Measurements from ENCODE around the gene LAPTM4A. TPM values are rescaled to one million over a fixed set of nuclear protein-coding genes. Genes with fewer than 3 reads are reported as not detected.
A peak's percentile ranks its signal among the peaks of the same experiment; 100 is the strongest.

Gene LAPTM4A
- total RNA-seq, 1 donor: 249 TPM

- Histone ChIP-seq H2AFZ (ENCODE audit: low read length) (peak overlapping the region; percentile 11), H3K4me2 (ENCODE audit: insufficient read depth, low read length) (peak overlapping the region; percentile 67), H3K79me2 (ENCODE audit: insufficient read depth, low read length) (no peaks in the 10 kb centered on the region), H4K20me1 (ENCODE audit: insufficient read depth, low read length) (no peaks in the 10 kb centered on the region), H3K36me3 (ENCODE audit: insufficient read depth, low read length) (no peaks in the 10 kb centered on the region), H3K27me3 (ENCODE audit: insufficient read depth, low read length) (no peaks in the 10 kb centered on the region), H3K4me1 (ENCODE audit: insufficient read depth, low read length) (peaks cover 34% of the 10 kb centered on the region), H3K27ac (ENCODE audit: low read depth, low read length) (peak overlapping the region; percentile 91), H3K4me3 (ENCODE audit: insufficient read depth, low read length) (peak overlapping the region; percentile 18), H3K9me3 (ENCODE audit: low read depth, low read length) (peaks cover 2% of the 10 kb centered on the region)
- DNase-seq (ENCODE audit: insufficient read length, low spot score, missing footprints): peak; percentile 60
- peak; percentile 15 for TF ChIP-seq CTCF (IDR thresholded peaks at IDR 0.05; ENCODE audit: extremely low read depth, low read depth, low read length)
These were observed 11.5 kb upstream of the LAPTM4A start for GRCh38 chr2:20062615-20063545.

GRCh38 chr2:20061940-20062339 lies 10.5 kb upstream of the LAPTM4A start:
- Histone ChIP-seq H3K36me3 (ENCODE audit: insufficient read depth, low read length) (no peaks in the 10 kb centered on the region), H3K4me1 (ENCODE audit: insufficient read depth, low read length) (peaks cover 30% of the 10 kb centered on the region), H2AFZ (ENCODE audit: low read length) (peak overlapping the region; percentile 58), H3K4me2 (ENCODE audit: insufficient read depth, low read length) (peak overlapping the region; percentile 67), H3K27me3 (ENCODE audit: insufficient read depth, low read length) (no peaks in the 10 kb centered on the region), H3K9me3 (ENCODE audit: low read depth, low read length) (no peaks in the 10 kb centered on the region), H3K79me2 (ENCODE audit: insufficient read depth, low read length) (no peaks in the 10 kb centered on the region), H4K20me1 (ENCODE audit: insufficient read depth, low read length) (no peaks in the 10 kb centered on the region), H3K27ac (ENCODE audit: low read depth, low read length) (peak overlapping the region; percentile 91), H3K4me3 (ENCODE audit: insufficient read depth, low read length) (peak overlapping the region; percentile 2)
- no peak for TF ChIP-seq CTCF (IDR thresholded peaks at IDR 0.05; ENCODE audit: extremely low read depth, low read depth, low read length)
- DNase-seq (ENCODE audit: insufficient read length, low spot score, missing footprints): no peak

GRCh38 chr2:20061476-20061875 lies 10.0 kb upstream of the LAPTM4A start:
- TF ChIP-seq CTCF (IDR thresholded peaks at IDR 0.05; ENCODE audit: extremely low read depth, low read depth, low read length): no peak
- H3K27ac ChIP-seq (ENCODE audit: low read depth, low read length): peak overlapping the region; percentile 91
- DNase-seq (ENCODE audit: insufficient read length, low spot score, missing footprints): no peak
- H3K4me3 ChIP-seq (ENCODE audit: insufficient read depth, low read length): peak overlapping the region; percentile 2
- H3K27me3 ChIP-seq (ENCODE audit: insufficient read depth, low read length): no peaks in the 10 kb centered on the region
- H3K36me3 ChIP-seq (ENCODE audit: insufficient read depth, low read length): no peaks in the 10 kb centered on the region
- H3K9me3 ChIP-seq (ENCODE audit: low read depth, low read length): no peaks in the 10 kb centered on the region
- H3K4me1 ChIP-seq (ENCODE audit: insufficient read depth, low read length): peaks cover 28% of the 10 kb centered on the region
- peak overlapping the region; percentile 67 for H3K4me2 ChIP-seq (ENCODE audit: insufficient read depth, low read length)
- no peaks in the 10 kb centered on the region for H4K20me1 ChIP-seq (ENCODE audit: insufficient read depth, low read length)
- peak overlapping the region; percentile 47 for H2AFZ ChIP-seq (ENCODE audit: low read length)
- H3K79me2 ChIP-seq (ENCODE audit: insufficient read depth, low read length): no peaks in the 10 kb centered on the region

GRCh38 chr2:20060106-20060505 lies 8.7 kb upstream of the LAPTM4A start:
- Histone ChIP-seq H3K9me3 (ENCODE audit: low read depth, low read length) (no peaks in the 10 kb centered on the region), H3K4me3 (ENCODE audit: insufficient read depth, low read length) (no peak overlapping the region), H3K36me3 (ENCODE audit: insufficient read depth, low read length) (no peaks in the 10 kb centered on the region), H3K27ac (ENCODE audit: low read depth, low read length) (no peak overlapping the region), H3K27me3 (ENCODE audit: insufficient read depth, low read length) (no peaks in the 10 kb centered on the region), H4K20me1 (ENCODE audit: insufficient read depth, low read length) (no peaks in the 10 kb centered on the region), H3K79me2 (ENCODE audit: insufficient read depth, low read length) (no peaks in the 10 kb centered on the region), H3K4me1 (ENCODE audit: insufficient read depth, low read length) (peaks cover 21% of the 10 kb centered on the region), H3K4me2 (ENCODE audit: insufficient read depth, low read length) (no peak overlapping the region), H2AFZ (ENCODE audit: low read length) (no peak overlapping the region)
- DNase-seq (ENCODE audit: insufficient read length, low spot score, missing footprints): no peak
- TF ChIP-seq CTCF (IDR thresholded peaks at IDR 0.05; ENCODE audit: extremely low read depth, low read depth, low read length): no peak
